Measurements from ENCODE around the gene SLC52A3.

- TF ChIP-seq POLR2A (IDR thresholded peaks at IDR 0.05) = no peak
- no peak for TF ChIP-seq CTCF (IDR thresholded peaks at IDR 0.05)
- no peak for TF ChIP-seq POLR2AphosphoS5 (IDR thresholded peaks at IDR 0.05)
Measured at GRCh38 chr20:761418-762381, 6.6 kb downstream of the SLC52A3 start.
